ENCODE measurements around the gene CDK7. TPM values are rescaled to one million over a fixed set of nuclear protein-coding genes. Genes with fewer than 3 reads are reported as not detected.
"Not testable (repeated sequence)": the region's sequence is repeated elsewhere in the genome, so short reads cannot be mapped to it uniquely, and the experiment has no call there.

The CDK7 gene
- total RNA-seq, 2 donors from 2014 or later = 25.5 to 99.1 TPM

DNA sequence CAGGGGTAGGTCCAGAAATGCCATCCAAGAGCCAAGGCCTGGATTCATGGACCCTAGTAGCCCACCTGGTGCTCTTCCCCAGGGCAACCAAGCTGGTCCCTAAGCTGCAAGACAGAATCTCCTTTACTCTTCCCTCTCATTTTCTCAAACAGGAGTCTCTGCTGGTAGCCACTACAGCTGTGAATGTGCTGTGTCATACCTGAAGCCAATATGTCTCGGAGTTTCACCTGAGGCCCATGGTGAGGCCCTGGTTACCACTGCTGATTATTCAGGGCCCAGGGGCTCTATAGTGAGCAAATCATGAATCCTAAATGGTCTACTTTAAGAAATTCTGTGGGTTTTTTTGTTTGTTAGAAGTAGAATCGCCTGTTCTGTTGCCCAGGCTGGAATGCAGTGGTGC lies 15.9 kb downstream of the CDK7 start:
- no peak overlapping the region for H3K4me3 ChIP-seq
- H3K4me1 ChIP-seq (replicated peaks) = no peaks in the 10 kb centered on the region
- no peak overlapping the region for H3K27ac ChIP-seq
- WGBS = 91% methylated on average over 2 of the region's 2 CpGs
- H3K27me3 ChIP-seq (replicated peaks; ENCODE audit: insufficient read depth) = no peaks in the 10 kb centered on the region
- no peaks in the 10 kb centered on the region for H3K36me3 ChIP-seq
- TF ChIP-seq POLR2AphosphoS5 (IDR thresholded peaks at IDR 0.05) = no peak
- TF ChIP-seq, protein P1, sequence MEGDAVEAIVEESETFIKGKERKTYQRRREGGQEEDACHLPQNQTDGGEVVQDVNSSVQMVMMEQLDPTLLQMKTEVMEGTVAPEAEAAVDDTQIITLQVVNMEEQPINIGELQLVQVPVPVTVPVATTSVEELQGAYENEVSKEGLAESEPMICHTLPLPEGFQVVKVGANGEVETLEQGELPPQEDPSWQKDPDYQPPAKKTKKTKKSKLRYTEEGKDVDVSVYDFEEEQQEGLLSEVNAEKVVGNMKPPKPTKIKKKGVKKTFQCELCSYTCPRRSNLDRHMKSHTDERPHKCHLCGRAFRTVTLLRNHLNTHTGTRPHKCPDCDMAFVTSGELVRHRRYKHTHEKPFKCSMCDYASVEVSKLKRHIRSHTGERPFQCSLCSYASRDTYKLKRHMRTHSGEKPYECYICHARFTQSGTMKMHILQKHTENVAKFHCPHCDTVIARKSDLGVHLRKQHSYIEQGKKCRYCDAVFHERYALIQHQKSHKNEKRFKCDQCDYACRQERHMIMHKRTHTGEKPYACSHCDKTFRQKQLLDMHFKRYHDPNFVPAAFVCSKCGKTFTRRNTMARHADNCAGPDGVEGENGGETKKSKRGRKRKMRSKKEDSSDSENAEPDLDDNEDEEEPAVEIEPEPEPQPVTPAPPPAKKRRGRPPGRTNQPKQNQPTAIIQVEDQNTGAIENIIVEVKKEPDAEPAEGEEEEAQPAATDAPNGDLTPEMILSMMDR (IDR thresholded peaks at IDR 0.05) = no peak
- no peak for TF ChIP-seq POLR2A (IDR thresholded peaks at IDR 0.05)
- H3K9me3 ChIP-seq = no peaks in the 10 kb centered on the region
- intact Hi-C loops (cut with DNase I) = no loop called here
- DNase-seq (ENCODE audit: low spot score) = no peak

DNA sequence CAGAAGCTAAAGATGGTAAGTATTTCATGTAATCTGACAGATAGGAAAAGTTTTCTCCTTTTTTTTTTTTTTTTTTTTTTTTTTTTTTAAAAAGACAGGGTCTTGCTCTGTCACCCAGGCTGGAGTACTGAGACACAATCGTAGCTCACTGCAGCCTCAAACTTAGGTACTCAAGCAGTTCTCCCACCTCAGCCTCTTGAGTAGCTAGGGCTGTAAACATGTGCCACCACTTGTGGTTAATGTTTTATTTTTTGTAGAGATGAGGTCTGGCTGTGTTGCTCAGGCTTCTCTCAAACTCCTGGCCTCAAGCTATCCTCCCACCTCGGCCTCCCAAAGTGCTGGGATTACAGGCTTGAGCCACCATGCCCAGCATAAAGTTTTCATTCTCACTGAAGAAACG lies 17.8 kb downstream of the CDK7 start:
- Histone ChIP-seq H3K4me3 (no peak overlapping the region), H3K4me1 (replicated peaks) (no peaks in the 10 kb centered on the region), H3K9me3 (no peaks in the 10 kb centered on the region), H3K36me3 (no peaks in the 10 kb centered on the region), H3K27ac (no peak overlapping the region), H3K27me3 (replicated peaks; ENCODE audit: insufficient read depth) (no peaks in the 10 kb centered on the region)
- TF ChIP-seq POLR2A (IDR thresholded peaks at IDR 0.05) (no peak), POLR2AphosphoS5 (IDR thresholded peaks at IDR 0.05) (no peak)
- TF ChIP-seq, protein P1 (IDR thresholded peaks at IDR 0.05) = no peak
- intact Hi-C loops (cut with DNase I) = no loop called here
- 92% methylated on average over 3 of the region's 3 CpGs for WGBS
- no peak for DNase-seq (ENCODE audit: low spot score)

DNA sequence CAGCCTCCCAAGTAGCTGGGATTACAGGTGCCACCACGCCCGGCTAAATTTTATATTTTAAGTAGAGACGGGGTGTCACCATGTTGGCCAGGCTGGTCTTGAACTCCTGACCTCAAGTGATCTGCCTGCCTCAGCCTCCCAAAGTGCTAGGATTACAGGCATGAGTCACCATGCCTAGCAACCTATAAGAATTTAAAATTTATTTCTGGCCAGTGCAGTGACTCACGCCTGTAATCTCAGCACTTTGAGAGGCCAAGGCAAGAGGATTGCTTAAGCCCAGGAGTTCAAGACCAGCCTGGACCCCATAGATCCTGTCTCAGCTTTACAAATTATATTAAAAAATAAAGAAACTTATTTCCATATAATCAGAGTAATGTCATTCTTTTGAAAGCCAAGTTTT lies 21.3 kb downstream of the CDK7 start:
- not testable (repeated sequence) for DNase-seq (ENCODE audit: low spot score)

DNA sequence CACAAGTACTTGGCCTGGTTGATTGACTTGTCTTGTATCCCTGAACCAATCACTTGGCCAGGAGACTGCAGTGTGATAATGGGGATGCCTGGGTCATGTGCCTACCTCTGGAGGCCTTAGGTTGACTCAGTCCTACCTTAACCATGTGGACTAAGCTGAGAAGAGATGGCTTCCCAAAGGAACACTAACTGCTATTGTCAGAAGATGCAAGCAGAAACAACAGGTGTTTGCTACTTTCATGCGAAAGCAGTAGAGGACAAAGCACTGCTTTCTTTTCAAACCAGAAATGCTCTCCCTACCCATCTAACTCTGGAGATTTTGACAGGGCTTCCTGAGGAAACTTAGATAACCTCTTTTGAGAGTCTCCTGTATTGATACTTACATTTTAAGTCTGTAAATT lies 22.9 kb downstream of the CDK7 start:
- no peak for DNase-seq (ENCODE audit: low spot score)
- H3K27me3 ChIP-seq (replicated peaks; ENCODE audit: insufficient read depth) = no peaks in the 10 kb centered on the region
- 55% methylated on average over 1 of the region's 1 CpG for WGBS
- H3K4me1 ChIP-seq (replicated peaks) = no peaks in the 10 kb centered on the region
- no peaks in the 10 kb centered on the region for H3K36me3 ChIP-seq
- H3K9me3 ChIP-seq = no peaks in the 10 kb centered on the region
- no peak overlapping the region for H3K4me3 ChIP-seq
- H3K27ac ChIP-seq = no peak overlapping the region
- TF ChIP-seq, protein P1 (IDR thresholded peaks at IDR 0.05) = no peak
- TF ChIP-seq POLR2A (IDR thresholded peaks at IDR 0.05) = no peak
- TF ChIP-seq POLR2AphosphoS5 (IDR thresholded peaks at IDR 0.05) = no peak
- intact Hi-C loops (cut with DNase I) = no loop called here

More for the DNA sequence above, 21.3 kb downstream of the CDK7 start:
- H3K27me3 ChIP-seq (replicated peaks; ENCODE audit: insufficient read depth); intact Hi-C loops (cut with DNase I); H3K36me3 ChIP-seq; H3K4me1 ChIP-seq (replicated peaks); H3K4me3 ChIP-seq; H3K9me3 ChIP-seq; H3K27ac ChIP-seq: not testable (repeated sequence)
- 93% methylated on average over 4 of the region's 4 CpGs for WGBS

DNA sequence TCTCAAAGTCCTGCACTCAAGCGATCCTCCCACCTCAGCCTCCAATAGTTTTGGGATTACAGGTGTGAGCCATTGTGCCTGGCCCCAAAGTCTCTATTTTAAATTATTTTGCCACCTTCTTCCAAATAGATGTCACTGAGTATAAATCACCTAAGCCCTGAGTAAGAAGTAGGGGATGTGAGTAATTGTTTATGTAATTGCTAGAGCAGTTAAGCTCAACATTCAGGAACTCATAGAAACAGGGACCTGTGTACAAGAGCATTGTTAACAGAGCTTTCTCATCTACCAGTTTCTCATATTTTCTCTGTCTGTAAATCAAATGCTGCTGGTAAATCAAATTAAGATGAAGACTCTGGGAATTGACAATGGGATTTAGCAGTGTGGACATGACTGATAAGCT lies 26.3 kb downstream of the CDK7 start:
- Histone ChIP-seq H3K9me3 (no peaks in the 10 kb centered on the region), H3K4me3 (no peak overlapping the region), H3K36me3 (no peaks in the 10 kb centered on the region), H3K27me3 (replicated peaks; ENCODE audit: insufficient read depth) (no peaks in the 10 kb centered on the region), H3K27ac (no peak overlapping the region), H3K4me1 (replicated peaks) (no peaks in the 10 kb centered on the region)
- 100% methylated on average over 1 of the region's 1 CpG for WGBS
- DNase-seq (ENCODE audit: low spot score) = no peak
- intact Hi-C loops (cut with DNase I) = no loop called here
- TF ChIP-seq POLR2A (IDR thresholded peaks at IDR 0.05) (no peak), POLR2AphosphoS5 (IDR thresholded peaks at IDR 0.05) (no peak)
- TF ChIP-seq, protein P1 (IDR thresholded peaks at IDR 0.05) = no peak
